Cardiac muscle cell (in vitro differentiated cells and primary cell): Measurements from ENCODE around the gene NSUN3. TPM values are rescaled to one million over a fixed set of nuclear protein-coding genes. Genes with fewer than 3 reads are reported as not detected.
A peak's percentile ranks its signal among the peaks of the same experiment; 100 is the strongest.
"Not testable (repeated sequence)": the region's sequence is repeated elsewhere in the genome, so short reads cannot be mapped to it uniquely, and the experiment has no call there.

Experiments
- DNase-seq, 2 donors: peaks; one replicate each; pipeline versions ENCODE4 v3.0.0 to v3.0.0-alpha.2; 2010 to 2017; ENCODE audit warnings: low read depth in 1 of 2, low spot score in 1 of 2
- H3K27ac ChIP-seq: fragments of 200-600 bp; sonication (generic); 2 replicates; pipeline ENCODE4 v1.5.1; 2016
- H3K27me3 ChIP-seq: fragments of 200-600 bp; sonication (generic); 2 replicates; pipeline ENCODE4 v1.6.0; 2016; ENCODE audit warnings: control low read depth
- H3K36me3 ChIP-seq: fragments of 200-600 bp; sonication (generic); 2 replicates; pipeline ENCODE4 v1.5.1; 2016; ENCODE audit warnings: control low read depth
- H3K4me1 ChIP-seq: fragments of 200-600 bp; sonication (generic); 2 replicates; pipeline ENCODE4 v1.8.1; 2017; ENCODE audit warnings: low read depth, mild to moderate bottlenecking, mixed run types
- H3K4me3 ChIP-seq: fragments of 200-600 bp; sonication (generic); 2 replicates; pipeline ENCODE4 v1.5.1; 2016; ENCODE audit warnings: mild to moderate bottlenecking
- H3K9me3 ChIP-seq: fragments of 200-600 bp; sonication (generic); 2 replicates; pipeline ENCODE4 v1.5.1; 2017; ENCODE audit warnings: low read depth, mild to moderate bottlenecking, control low read depth
- CTCF ChIP-seq: IDR thresholded peaks from 2 replicates; pipeline ENCODE4 v1.5.1; 2012; ENCODE audit warnings: low read depth, mild to moderate bottlenecking, low read length
- polyA plus RNA-seq: library from polyadenylated mRNA; unstranded; fragments of >200 nt; fragmentation: Nextera tagmentation; extraction: Ambion mirVana; gene quantifications from 2 replicates; pipeline ENCODE4 v1.2.1, GENCODE V29; 2016
- total RNA-seq: library from RNA; depleted of rRNA; stranded (reverse); fragments of >200 nt; gene quantifications from 2 replicates; pipeline ENCODE4 v1.2.3, GENCODE V29; 2016

The NSUN3 gene
- total and polyA plus RNA-seq, 2 experiments from 2014 or later, result 7.3 to 9.1 TPM

- TF ChIP-seq CTCF, result no peak
- Histone ChIP-seq H3K9me3 (no peaks in the 10 kb centered on the region), H3K4me3 (no peak overlapping the region), H3K27ac (no peak overlapping the region), H3K27me3 (no peaks in the 10 kb centered on the region), H3K4me1 (no peaks in the 10 kb centered on the region), H3K36me3 (no peaks in the 10 kb centered on the region)
- DNase-seq, result no peak
These were observed 36.2 kb upstream of the NSUN3 start for GRCh38 chr3:94026623-94027022.

DNA sequence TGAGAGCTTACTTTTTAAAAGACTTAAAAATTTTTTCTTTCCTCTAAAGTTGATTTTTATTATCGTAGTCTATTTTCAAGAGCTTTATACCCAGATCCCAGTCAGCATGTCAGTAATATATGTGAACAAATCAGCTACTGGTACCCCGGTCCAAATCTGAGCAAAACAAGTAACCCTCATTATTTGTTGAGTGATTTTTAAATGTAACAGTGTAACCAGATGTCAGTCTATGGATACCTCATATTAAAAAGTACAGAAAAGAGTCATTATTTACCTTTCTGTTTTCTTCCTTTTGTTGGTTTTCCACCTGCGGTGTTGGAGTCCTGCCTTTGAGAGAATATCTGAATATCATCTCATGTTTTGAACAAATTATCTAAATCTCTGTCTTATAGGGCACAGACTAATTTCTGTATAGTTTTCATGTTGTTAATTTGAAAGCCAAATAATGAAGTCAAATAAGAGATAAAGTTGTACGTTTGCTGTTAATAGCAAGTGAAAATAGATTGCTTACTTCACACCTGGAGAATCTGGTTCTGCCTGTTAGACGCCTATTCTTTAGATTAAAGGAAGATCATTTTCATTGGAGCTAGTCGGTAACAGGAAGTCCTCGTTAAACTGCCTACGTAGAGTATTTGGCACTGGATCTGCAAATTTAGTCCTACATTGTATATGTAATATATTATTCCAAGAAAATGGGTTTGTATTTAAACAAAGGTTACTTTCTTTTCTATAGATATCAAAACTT lies 34.6 kb upstream of the NSUN3 start, which contains the start of gene STX19:
TSS of gene STX19 (minus strand) at position 505 of the 745 bp plus-strand sequence. CDS start 13,328 bp downstream, outside the sequence.
- no peak within 1 kb of the TSS for H3K27ac ChIP-seq
- no peaks in the 10 kb centered on the region for H3K27me3 ChIP-seq
- H3K4me3 ChIP-seq, result no peak within 1 kb of the TSS
- H3K9me3 ChIP-seq, result no peaks in the 10 kb centered on the region
- no peaks in the 10 kb centered on the region for H3K4me1 ChIP-seq
- no peak for DNase-seq
- H3K36me3 ChIP-seq, result no peaks in the 10 kb centered on the region
- no peak for TF ChIP-seq CTCF

GRCh38 chr3:94036909-94037507 lies 25.9 kb upstream of the NSUN3 start:
- Histone ChIP-seq H3K27ac (no peak overlapping the region), H3K4me3 (no peak overlapping the region), H3K27me3 (no peaks in the 10 kb centered on the region), H3K36me3 (peaks cover 7% of the 10 kb centered on the region), H3K9me3 (no peaks in the 10 kb centered on the region), H3K4me1 (no peaks in the 10 kb centered on the region)
- TF ChIP-seq CTCF, result peak; percentile 59
- DNase-seq, result peak in 1 of 2 donors; percentile 51

DNA sequence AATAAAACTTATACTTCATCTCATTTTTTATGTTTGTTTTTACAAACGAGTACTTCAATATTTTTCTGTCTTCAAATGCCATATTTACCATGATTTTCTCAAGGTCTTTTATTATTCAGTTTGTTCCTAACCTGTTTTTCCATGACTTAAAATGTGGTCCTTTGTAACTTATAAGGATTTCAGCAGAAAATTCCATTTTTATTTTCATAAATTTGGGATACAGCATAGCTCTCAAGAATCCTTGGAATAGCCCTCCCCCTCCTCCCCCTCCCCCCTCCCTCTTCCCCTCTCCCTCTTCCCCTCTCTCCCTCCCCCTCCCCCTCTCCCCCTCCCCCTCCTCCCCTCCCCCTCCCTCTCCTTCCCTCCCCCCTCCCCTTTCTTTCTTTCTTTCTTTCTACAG lies 19.6 kb upstream of the NSUN3 start:
- Histone ChIP-seq H3K4me1 (no peaks in the 10 kb centered on the region), H3K4me3 (no peak overlapping the region), H3K27ac (no peak overlapping the region), H3K9me3 (no peaks in the 10 kb centered on the region), H3K27me3 (no peaks in the 10 kb centered on the region), H3K36me3 (peaks cover 11% of the 10 kb centered on the region)
- no peak for TF ChIP-seq CTCF
- no peak for DNase-seq

DNA sequence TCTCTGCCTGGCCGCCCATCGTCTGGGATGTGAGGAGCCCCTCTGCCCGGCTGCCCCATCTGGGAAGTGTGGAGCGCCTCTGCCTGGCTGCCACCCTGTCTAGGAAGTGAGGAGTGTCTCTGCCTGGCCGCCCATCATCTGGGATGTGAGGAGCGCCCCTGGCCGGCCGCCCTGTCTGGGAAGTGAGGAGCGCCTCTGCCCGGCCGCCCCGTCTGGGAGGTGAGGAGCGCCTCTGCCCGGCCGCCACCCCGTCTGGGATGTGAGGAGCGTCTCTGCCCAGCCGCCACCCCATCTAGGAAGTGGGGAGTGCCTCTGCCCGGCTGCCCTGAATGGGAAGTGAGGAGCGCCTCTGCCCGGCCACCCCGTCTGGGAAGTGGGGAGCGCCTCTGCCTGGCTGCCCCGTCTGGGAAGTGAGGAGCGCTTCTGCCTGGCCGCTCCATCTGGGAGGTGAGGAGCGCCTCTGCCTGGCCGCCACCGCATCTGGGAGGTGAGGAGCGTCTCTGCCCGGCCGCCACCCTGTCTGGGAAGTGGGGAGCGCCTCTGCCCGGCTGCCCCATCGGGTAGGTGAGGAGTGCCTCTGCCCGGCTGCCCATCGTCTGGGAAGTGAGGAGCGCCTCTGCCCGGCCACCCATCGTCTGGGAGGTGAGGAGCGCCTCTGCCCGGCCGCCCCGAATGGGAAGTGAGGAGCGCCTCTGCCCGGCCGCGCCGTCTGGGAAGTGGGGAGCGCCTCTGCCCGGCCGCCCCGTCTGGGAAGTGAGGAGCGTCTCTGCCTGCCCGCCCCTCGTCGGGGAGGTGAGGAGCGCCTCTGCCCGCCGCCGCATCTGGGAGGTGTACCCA lies 18.5 kb upstream of the NSUN3 start:
- not testable (repeated sequence) for H3K4me3 ChIP-seq, DNase-seq, H3K9me3 ChIP-seq, H3K36me3 ChIP-seq, H3K4me1 ChIP-seq, H3K27me3 ChIP-seq, H3K27ac ChIP-seq
